Muscle layer of colon (tissue), 2 donors: ENCODE measurements around the gene KAT5.

ENCODE experiments used
- H3K27ac ChIP-seq: one replicate; pipeline ENCODE4 v1.7.0; 2013; ENCODE audit warnings: low read depth, mild to moderate bottlenecking, low read length, moderate library complexity
- H3K27me3 ChIP-seq, 2 donors: one replicate each; pipeline ENCODE4 v1.7.0; 2013; ENCODE audit warnings: low read length in 2 of 2, mild to moderate bottlenecking in 2 of 2; ENCODE audit not compliant: insufficient read depth in 2 of 2, control insufficient read depth in 1 of 2
- H3K36me3 ChIP-seq: one replicate; pipeline ENCODE4 v1.7.0; 2013; ENCODE audit warnings: mild to moderate bottlenecking, low read length; ENCODE audit not compliant: insufficient read depth
- H3K4me1 ChIP-seq: one replicate; pipeline ENCODE4 v1.7.0; 2013; ENCODE audit warnings: mild to moderate bottlenecking, low read length; ENCODE audit not compliant: insufficient read depth
- H3K4me3 ChIP-seq, 2 donors: one replicate each; pipeline ENCODE4 v1.7.0; 2013; ENCODE audit warnings: low read length in 2 of 2, low read depth in 1 of 2, mild to moderate bottlenecking in 1 of 2, moderate library complexity in 1 of 2
- H3K9ac ChIP-seq: one replicate; pipeline ENCODE4 v1.7.0; 2013; ENCODE audit warnings: low read length
- H3K9me3 ChIP-seq: one replicate; pipeline ENCODE4 v1.7.0; 2013; ENCODE audit warnings: mild to moderate bottlenecking, low read length
- donor health status: abdominal sarcoma.
- donor health status: Adenocarcinoma of cecum.

KAT5 gene

DNA sequence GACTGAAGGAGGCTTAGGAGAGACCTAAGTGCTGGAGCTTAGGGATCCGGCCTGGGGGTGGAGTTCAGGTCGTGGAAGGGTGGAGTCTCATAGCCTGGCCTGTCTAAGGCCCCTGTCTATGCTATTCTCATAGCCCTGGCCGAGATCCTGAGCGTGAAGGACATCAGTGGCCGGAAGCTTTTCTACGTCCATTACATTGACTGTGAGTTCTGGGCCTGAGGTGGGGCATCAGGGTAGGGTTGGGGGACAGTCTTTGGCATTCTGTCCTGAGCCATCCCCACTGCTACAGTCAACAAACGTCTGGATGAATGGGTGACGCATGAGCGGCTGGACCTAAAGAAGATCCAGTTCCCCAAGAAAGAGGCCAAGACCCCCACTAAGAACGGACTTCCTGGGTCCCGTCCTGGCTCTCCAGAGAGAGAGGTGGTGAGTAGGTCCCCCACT is 603 bp downstream of the KAT5 start:
- Histone ChIP-seq H3K4me1 (peaks cover 11% of the 10 kb centered on the region), H3K4me3 (peak overlapping the region; percentile 70 to 90), H3K27ac (peak overlapping the region; percentile 100), H3K9me3 (no peaks in the 10 kb centered on the region), H3K9ac (peak overlapping the region; percentile 66), H3K36me3 (peaks cover 48% of the 10 kb centered on the region), H3K27me3 (no peaks in the 10 kb centered on the region)

DNA sequence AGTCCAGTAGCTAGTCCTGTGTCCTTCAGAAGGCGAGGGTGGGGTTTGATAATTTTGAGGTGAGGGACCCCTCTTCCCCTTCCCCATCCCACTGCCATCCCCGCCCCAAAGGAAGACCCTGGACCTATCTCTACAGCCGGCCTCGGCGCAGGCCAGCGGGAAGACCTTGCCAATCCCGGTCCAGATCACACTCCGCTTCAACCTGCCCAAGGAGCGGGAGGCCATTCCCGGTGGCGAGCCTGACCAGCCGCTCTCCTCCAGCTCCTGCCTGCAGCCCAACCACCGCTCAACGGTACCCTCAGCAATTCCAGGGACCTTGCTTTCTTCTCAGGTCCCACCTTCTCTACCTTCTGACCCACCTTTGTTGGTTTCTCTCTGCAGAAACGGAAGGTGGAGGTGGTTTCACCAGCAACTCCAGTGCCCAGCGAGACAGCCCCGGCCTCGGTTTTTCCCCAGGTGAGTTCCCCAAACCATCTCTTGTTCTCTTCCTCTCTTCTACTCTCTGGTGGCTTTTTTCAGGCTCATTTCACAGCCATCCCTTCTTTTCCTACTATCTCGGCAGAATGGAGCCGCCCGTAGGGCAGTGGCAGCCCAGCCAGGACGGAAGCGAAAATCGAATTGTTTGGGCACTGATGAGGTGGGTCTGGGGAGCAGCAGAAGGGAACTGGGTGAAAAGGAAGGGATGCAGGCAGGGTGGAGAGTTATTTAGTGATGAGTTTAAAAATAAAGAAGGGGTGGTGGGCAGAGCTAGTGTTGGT is 1.3 kb downstream of the KAT5 start:
- peaks cover 11% of the 10 kb centered on the region for H3K4me1 ChIP-seq
- H3K27ac ChIP-seq: peak overlapping the region; percentile 100
- peak overlapping the region in 1 of 2 donors; percentile 90 for H3K4me3 ChIP-seq
- no peak overlapping the region for H3K9ac ChIP-seq
- peaks cover 56% of the 10 kb centered on the region for H3K36me3 ChIP-seq
- H3K9me3 ChIP-seq: no peaks in the 10 kb centered on the region
- H3K27me3 ChIP-seq: no peaks in the 10 kb centered on the region

GRCh38 chr11:65714433-65714832 is 2.4 kb downstream of the KAT5 start:
- Histone ChIP-seq H3K27ac (no peak overlapping the region), H3K27me3 (no peaks in the 10 kb centered on the region), H3K4me1 (peaks cover 22% of the 10 kb centered on the region), H3K9ac (no peak overlapping the region), H3K9me3 (no peaks in the 10 kb centered on the region), H3K36me3 (peaks cover 63% of the 10 kb centered on the region), H3K4me3 (no peak overlapping the region)

DNA sequence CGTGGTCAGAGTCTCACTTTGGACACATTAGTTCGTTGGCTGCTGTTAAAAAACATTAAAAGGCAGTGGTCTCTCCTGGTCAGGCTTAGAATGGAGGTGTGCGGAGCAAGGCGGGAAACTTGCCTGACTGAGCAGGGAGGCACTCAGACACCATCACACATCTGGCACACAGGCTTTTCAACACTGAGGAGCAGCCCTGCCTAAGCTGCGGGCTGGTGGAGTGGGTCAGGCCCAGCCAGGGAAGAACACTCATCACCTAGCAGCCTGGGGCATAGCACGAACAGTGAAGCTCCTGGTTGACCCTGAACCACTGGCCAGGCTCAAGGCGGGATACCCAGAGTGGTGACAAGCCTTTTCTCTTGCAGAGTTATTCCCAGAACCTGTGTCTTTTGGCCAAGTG is 4.2 kb downstream of the KAT5 start:
- Histone ChIP-seq H3K36me3 (peaks cover 63% of the 10 kb centered on the region), H3K4me1 (peaks cover 28% of the 10 kb centered on the region)

GRCh38 chr11:65716774-65717405 is 4.8 kb downstream of the KAT5 start:
- H3K9me3 ChIP-seq: no peaks in the 10 kb centered on the region
- no peak overlapping the region for H3K9ac ChIP-seq
- H3K4me1 ChIP-seq: peaks cover 28% of the 10 kb centered on the region
- no peaks in the 10 kb centered on the region for H3K27me3 ChIP-seq
- no peak overlapping the region for H3K4me3 ChIP-seq
- no peak overlapping the region for H3K27ac ChIP-seq
- H3K36me3 ChIP-seq: peaks cover 63% of the 10 kb centered on the region

More for the DNA sequence above, 4.2 kb downstream of the KAT5 start:
- Histone ChIP-seq H3K4me3 (no peak overlapping the region), H3K9me3 (no peaks in the 10 kb centered on the region), H3K9ac (no peak overlapping the region), H3K27me3 (no peaks in the 10 kb centered on the region), H3K27ac (no peak overlapping the region)

GRCh38 chr11:65717906-65718305 is 5.9 kb downstream of the KAT5 start:
- Histone ChIP-seq H3K27ac (no peak overlapping the region), H3K4me1 (peaks cover 24% of the 10 kb centered on the region), H3K9ac (no peak overlapping the region), H3K27me3 (no peaks in the 10 kb centered on the region), H3K4me3 (no peak overlapping the region), H3K9me3 (no peaks in the 10 kb centered on the region), H3K36me3 (peaks cover 62% of the 10 kb centered on the region)

DNA sequence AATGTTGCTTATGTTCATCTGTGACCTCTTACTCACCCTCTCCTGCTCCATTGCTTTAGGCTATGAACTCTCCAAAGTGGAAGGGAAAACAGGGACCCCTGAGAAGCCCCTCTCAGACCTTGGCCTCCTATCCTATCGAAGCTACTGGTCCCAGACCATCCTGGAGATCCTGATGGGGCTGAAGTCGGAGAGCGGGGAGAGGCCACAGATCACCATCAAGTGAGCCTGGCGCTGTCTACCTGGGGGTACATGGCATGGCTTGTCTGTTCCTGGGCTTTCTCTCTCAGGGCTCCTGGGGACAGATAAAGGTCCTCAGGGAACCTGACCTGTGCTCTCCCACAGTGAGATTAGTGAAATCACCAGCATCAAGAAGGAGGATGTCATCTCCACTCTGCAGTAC is 6.5 kb downstream of the KAT5 start:
- H3K4me1 ChIP-seq: peaks cover 18% of the 10 kb centered on the region
- peaks cover 56% of the 10 kb centered on the region for H3K36me3 ChIP-seq
- H3K27ac ChIP-seq: no peak overlapping the region
- H3K4me3 ChIP-seq: peak overlapping the region in 1 of 2 donors; percentile 84
- H3K9ac ChIP-seq: no peak overlapping the region
- no peaks in the 10 kb centered on the region for H3K27me3 ChIP-seq
- H3K9me3 ChIP-seq: no peaks in the 10 kb centered on the region

DNA sequence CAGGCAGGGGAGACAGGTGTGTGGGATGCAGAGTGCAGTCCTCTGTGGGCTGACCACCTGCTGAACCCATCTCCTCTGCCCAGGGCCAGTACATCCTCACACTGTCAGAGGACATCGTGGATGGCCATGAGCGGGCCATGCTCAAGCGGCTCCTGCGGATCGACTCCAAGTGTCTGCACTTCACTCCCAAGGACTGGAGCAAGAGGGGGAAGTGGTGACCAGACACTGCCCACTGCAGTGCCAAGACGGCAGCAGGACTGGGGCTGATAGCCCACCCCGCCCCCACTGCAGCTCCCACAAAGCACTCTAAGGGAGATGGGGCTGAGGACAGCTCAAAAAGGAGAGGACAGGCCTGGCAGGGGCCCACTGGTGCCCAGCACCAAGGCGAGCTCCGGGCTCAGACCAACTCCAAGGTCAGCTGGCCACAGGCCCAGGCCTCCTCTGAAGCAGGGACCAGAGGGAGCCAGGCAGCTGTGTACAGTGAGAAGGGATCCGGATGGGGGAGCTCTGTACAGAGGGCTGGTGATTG is 7.0 kb downstream of the KAT5 start:
- peak overlapping the region in 1 of 2 donors; percentile 84 for H3K4me3 ChIP-seq
- peaks cover 51% of the 10 kb centered on the region for H3K36me3 ChIP-seq
- peaks cover 17% of the 10 kb centered on the region for H3K4me1 ChIP-seq
- H3K27me3 ChIP-seq: no peaks in the 10 kb centered on the region
- H3K27ac ChIP-seq: peak overlapping the region; percentile 92
- H3K9ac ChIP-seq: no peak overlapping the region
- no peaks in the 10 kb centered on the region for H3K9me3 ChIP-seq

GRCh38 chr11:65719871-65720210 is 7.8 kb downstream of the KAT5 start:
- H3K9me3 ChIP-seq: no peaks in the 10 kb centered on the region
- H3K27ac ChIP-seq: peak overlapping the region; percentile 92
- peak overlapping the region; percentile 64 for H3K9ac ChIP-seq
- peaks cover 42% of the 10 kb centered on the region for H3K36me3 ChIP-seq
- peak overlapping the region; percentile 68 to 84 for H3K4me3 ChIP-seq
- peaks cover 17% of the 10 kb centered on the region for H3K4me1 ChIP-seq
- no peaks in the 10 kb centered on the region for H3K27me3 ChIP-seq

GRCh38 chr11:65720211-65720934 is 8.3 kb downstream of the KAT5 start, which contains the start of gene RNASEH2C:
RNASEH2C (minus strand) TSS chr11:65720798; CDS start chr11:65720758, 40 bp downstream.
- Histone ChIP-seq H3K27ac (peak within 1 kb of the TSS; percentile 92), H3K9ac (peak within 1 kb of the TSS; percentile 64), H3K36me3 (peaks cover 37% of the 10 kb centered on the region), H3K27me3 (no peaks in the 10 kb centered on the region), H3K9me3 (no peaks in the 10 kb centered on the region), H3K4me1 (peaks cover 17% of the 10 kb centered on the region), H3K4me3 (peak within 1 kb of the TSS; percentile 68 to 84)

DNA sequence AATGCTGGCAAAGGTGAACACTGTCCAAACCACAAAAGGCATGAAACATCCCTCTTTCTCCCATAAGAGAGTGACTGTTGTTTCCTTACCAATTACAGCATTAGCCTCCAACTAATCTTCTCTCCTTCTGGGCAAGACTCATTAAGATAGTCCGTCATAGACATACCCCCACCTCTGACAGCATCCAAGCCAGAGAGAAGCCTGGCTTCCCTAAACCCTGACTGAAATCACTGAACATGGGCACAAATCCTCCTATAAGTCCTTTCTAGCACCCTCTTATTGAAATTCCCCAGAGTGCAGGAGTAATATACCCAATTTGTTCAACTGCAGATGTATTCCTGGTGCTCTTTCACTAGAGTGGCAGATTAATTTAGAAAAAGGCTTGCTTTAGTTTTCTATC is 10.2 kb downstream of the KAT5 start:
- no peak overlapping the region for H3K4me3 ChIP-seq
- no peak overlapping the region for H3K27ac ChIP-seq
- H3K27me3 ChIP-seq: no peaks in the 10 kb centered on the region
- no peaks in the 10 kb centered on the region for H3K9me3 ChIP-seq
- peaks cover 18% of the 10 kb centered on the region for H3K36me3 ChIP-seq
- H3K9ac ChIP-seq: no peak overlapping the region
- H3K4me1 ChIP-seq: peaks cover 17% of the 10 kb centered on the region
